GM12801 (cell line): ENCODE measurements around the gene LRFN5.

Experiments used
- TF ChIP-seq, protein P1 (sequence below): IDR thresholded peaks from one replicate; pipeline ENCODE4 v1.5.1; 2011; ENCODE audit warnings: control low read depth; ENCODE audit not compliant: insufficient read length; ENCODE audit errors: extremely low read depth

LRFN5 gene

GRCh38 chr14:41605550-41606281, 960 bp upstream of the LRFN5 start:
- TF ChIP-seq, protein P1, sequence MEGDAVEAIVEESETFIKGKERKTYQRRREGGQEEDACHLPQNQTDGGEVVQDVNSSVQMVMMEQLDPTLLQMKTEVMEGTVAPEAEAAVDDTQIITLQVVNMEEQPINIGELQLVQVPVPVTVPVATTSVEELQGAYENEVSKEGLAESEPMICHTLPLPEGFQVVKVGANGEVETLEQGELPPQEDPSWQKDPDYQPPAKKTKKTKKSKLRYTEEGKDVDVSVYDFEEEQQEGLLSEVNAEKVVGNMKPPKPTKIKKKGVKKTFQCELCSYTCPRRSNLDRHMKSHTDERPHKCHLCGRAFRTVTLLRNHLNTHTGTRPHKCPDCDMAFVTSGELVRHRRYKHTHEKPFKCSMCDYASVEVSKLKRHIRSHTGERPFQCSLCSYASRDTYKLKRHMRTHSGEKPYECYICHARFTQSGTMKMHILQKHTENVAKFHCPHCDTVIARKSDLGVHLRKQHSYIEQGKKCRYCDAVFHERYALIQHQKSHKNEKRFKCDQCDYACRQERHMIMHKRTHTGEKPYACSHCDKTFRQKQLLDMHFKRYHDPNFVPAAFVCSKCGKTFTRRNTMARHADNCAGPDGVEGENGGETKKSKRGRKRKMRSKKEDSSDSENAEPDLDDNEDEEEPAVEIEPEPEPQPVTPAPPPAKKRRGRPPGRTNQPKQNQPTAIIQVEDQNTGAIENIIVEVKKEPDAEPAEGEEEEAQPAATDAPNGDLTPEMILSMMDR: no peak

- TF ChIP-seq, protein P1: no peak
Measured at GRCh38 chr14:41606282-41606531, 469 bp upstream of the LRFN5 start.

DNA sequence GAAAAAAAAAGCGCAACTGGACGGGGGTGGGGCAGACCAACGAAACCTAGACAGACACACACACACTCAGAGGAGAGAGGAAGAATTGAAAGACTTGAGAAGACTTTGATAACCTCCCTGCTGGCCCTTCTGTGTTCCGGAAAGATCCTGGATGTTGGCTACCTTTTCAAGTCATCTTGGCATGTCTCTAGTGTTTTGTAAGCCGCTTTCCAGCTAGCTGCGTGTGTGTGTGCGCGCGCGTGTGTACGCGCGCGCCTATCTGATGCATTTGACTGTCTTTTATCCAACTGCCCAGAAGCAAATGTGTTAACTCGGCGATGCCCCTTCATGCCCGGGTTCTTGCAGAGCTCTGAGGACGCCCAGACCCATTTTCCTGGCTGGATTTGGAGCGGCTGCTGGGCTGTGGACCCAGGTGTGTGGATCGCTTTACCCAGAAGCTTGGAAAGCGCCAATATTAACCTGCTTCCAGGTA, 664 bp downstream of the LRFN5 start:
- TF ChIP-seq, protein P1: no peak

- TF ChIP-seq, protein P1: no peak
Measured at GRCh38 chr14:41607966-41608663, 1.4 kb downstream of the LRFN5 start.

GRCh38 chr14:41608681-41609390, 2.2 kb downstream of the LRFN5 start:
- TF ChIP-seq, protein P1: no peak

- TF ChIP-seq, protein P1: no peak
Measured at GRCh38 chr14:41609704-41610183, 3.1 kb downstream of the LRFN5 start.

DNA sequence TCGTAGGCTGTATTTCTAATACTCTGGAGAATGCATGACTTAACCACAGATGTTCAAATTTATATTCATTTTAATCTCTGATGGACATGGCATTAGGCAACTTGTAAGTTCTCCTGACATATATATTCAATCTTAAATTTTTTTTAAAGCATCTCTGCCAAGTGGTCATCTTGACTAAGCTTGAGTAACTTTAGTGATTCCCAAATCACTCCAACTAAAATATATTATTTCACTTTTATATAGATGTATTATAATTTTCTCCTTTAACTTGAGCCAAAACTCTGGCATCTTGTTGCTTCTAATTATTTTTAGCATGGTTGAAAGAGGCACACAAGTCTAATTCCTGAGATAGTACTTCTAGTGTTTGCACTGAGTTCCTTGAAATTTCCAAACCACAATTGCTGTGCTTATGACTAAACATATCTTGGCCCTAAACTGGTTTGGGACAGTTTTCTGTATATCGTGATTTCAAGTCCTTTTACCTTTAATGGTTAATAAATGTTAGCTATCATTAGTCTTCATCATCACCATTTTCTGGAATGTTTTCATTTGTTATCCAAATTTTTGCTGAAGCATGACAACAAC, 8.4 kb downstream of the LRFN5 start:
- TF ChIP-seq, protein P1: no peak
